Astrocyte (in vitro differentiated cells and primary cell): ENCODE results near the gene RTRAF. TPM values are rescaled to one million over a fixed set of nuclear protein-coding genes. Genes with fewer than 3 reads are reported as not detected.
A peak's percentile ranks its signal among the peaks of the same experiment; 100 is the strongest.

Experiments used
- DNase-seq: peaks from one replicate; pipeline ENCODE4 v3.0.0-alpha.2; 2010; ENCODE audit warnings: low read depth
- FAIRE-seq: peaks from 2 replicates; lab custom pipeline; 2011; peaks lifted over from hg19 to GRCh38; lab: Jason Lieb, UNC
- H2AFZ ChIP-seq: 2 replicates; pipeline ENCODE4 v1.6.0; 2012; ENCODE audit warnings: low read depth, low read length, inconsistent platforms
- H3K27ac ChIP-seq: 2 replicates; pipeline ENCODE4 v1.5.1; 2011; ENCODE audit warnings: low read depth, low read length, inconsistent platforms
- H3K27me3 ChIP-seq: 2 replicates; pipeline ENCODE4 v1.6.0; 2011; ENCODE audit warnings: low read length, inconsistent platforms; ENCODE audit not compliant: insufficient read depth
- H3K36me3 ChIP-seq: 2 replicates; pipeline ENCODE4 v1.5.1; 2011; ENCODE audit warnings: low read length, inconsistent platforms; ENCODE audit not compliant: insufficient read depth
- H3K4me1 ChIP-seq: 2 replicates; pipeline ENCODE4 v1.5.1; 2011; ENCODE audit warnings: low read length, inconsistent platforms; ENCODE audit not compliant: insufficient read depth
- H3K4me2 ChIP-seq: 2 replicates; pipeline ENCODE4 v1.6.0; 2012; ENCODE audit warnings: low read length, inconsistent platforms
- H3K4me3 ChIP-seq: 2 replicates; pipeline ENCODE4 v1.5.1; 2011; ENCODE audit warnings: low read depth, mild to moderate bottlenecking, low read length, inconsistent platforms; ENCODE audit not compliant: insufficient read depth
- H3K79me2 ChIP-seq: 2 replicates; pipeline ENCODE4 v1.6.0; 2012; ENCODE audit warnings: mild to moderate bottlenecking, low read length, inconsistent platforms; ENCODE audit not compliant: insufficient read depth
- H3K9ac ChIP-seq: 2 replicates; pipeline ENCODE4 v1.6.0; 2012; ENCODE audit warnings: mild to moderate bottlenecking, low read length, inconsistent platforms
- H3K9me3 ChIP-seq: 2 replicates; pipeline ENCODE4 v1.5.1; 2012; ENCODE audit warnings: low read depth, mild to moderate bottlenecking, low read length, inconsistent platforms; ENCODE audit not compliant: insufficient read depth
- H4K20me1 ChIP-seq: 2 replicates; pipeline ENCODE4 v1.6.0; 2012; ENCODE audit warnings: low read length, inconsistent platforms; ENCODE audit not compliant: insufficient read depth
- H3K27ac Mint-ChIP-seq: one replicate; pipeline ENCODE4 v1.8.0; 2021; ENCODE audit warnings: mild to moderate bottlenecking, mixed read lengths; ENCODE audit not compliant: unreplicated experiment
- H3K27me3 Mint-ChIP-seq: one replicate; pipeline ENCODE4 v1.8.0; 2021; ENCODE audit warnings: low read depth, mixed read lengths; ENCODE audit not compliant: unreplicated experiment
- H3K36me3 Mint-ChIP-seq: one replicate; pipeline ENCODE4 v1.8.0; 2021; ENCODE audit warnings: low read depth, mixed read lengths; ENCODE audit not compliant: unreplicated experiment
- H3K4me1 Mint-ChIP-seq: one replicate; pipeline ENCODE4 v1.8.0; 2021; ENCODE audit warnings: low read depth, mixed read lengths; ENCODE audit not compliant: unreplicated experiment
- H3K4me3 Mint-ChIP-seq: one replicate; pipeline ENCODE4 v1.8.0; 2021; ENCODE audit warnings: mild to moderate bottlenecking, moderate library complexity, mixed read lengths; ENCODE audit not compliant: unreplicated experiment
- H3K9me3 Mint-ChIP-seq: one replicate; pipeline ENCODE4 v1.8.0; 2021; ENCODE audit warnings: mild to moderate bottlenecking, mixed read lengths; ENCODE audit not compliant: unreplicated experiment
- EZH2 ChIP-seq: IDR thresholded peaks from 2 replicates; pipeline ENCODE4 v1.6.1; 2012; ENCODE audit warnings: mild to moderate bottlenecking, low read length, inconsistent platforms; ENCODE audit not compliant: insufficient read depth
- total RNA-seq: library from RNA; stranded (reverse); gene quantifications from 2 replicates; pipeline ENCODE4 v1.2.1, GENCODE V29; 2021
- TF ChIP-seq, protein P1 (sequence below): IDR thresholded peaks from 2 replicates; pipeline ENCODE4 v1.5.1; 2011; ENCODE audit warnings: low read depth, mild to moderate bottlenecking, inconsistent platforms, low read length, moderate library complexity; ENCODE audit not compliant: insufficient read depth

RTRAF gene
- total RNA-seq, 1 donor from 2014 or later: 224 TPM

DNA sequence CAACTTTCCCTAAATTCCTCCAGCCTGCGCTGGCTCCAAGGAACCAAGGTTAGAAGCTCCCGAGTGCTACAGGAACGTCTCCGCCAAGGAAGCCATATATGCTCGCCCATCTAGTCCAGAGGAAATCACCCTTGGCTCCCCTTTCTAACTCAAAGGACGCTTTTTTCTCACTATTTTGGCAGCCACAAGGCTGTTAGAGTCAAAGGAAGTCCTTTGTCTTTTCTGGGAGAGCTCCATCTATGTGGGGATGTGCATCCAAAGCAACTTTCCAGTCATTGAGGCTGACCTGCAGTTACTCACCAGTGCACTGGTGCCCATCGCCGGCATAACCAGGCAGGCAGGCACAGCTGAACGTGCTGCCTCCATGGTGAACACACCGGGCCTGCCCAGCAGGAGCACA lies 37.6 kb downstream of the RTRAF start:
- Histone ChIP-seq H3K79me2 (no peaks in the 10 kb centered on the region), H2AFZ (no peak overlapping the region), H3K4me3 (no peak overlapping the region), H3K9ac (no peak overlapping the region), H3K27me3 (no peaks in the 10 kb centered on the region), H3K4me2 (no peak overlapping the region), H3K36me3 (peaks cover 2% of the 10 kb centered on the region), H3K4me1 (peaks cover 42% of the 10 kb centered on the region), H3K27ac (no peak overlapping the region), H3K9me3 (no peaks in the 10 kb centered on the region), H4K20me1 (no peaks in the 10 kb centered on the region)
- peaks cover 6% of the 10 kb centered on the region for H3K9me3 Mint-ChIP-seq
- no peaks in the 10 kb centered on the region for H3K27me3 Mint-ChIP-seq
- DNase-seq (no peak), FAIRE-seq (no peak)
- H3K27ac Mint-ChIP-seq: no peak overlapping the region
- H3K36me3 Mint-ChIP-seq: no peaks in the 10 kb centered on the region
- TF ChIP-seq, protein P1, sequence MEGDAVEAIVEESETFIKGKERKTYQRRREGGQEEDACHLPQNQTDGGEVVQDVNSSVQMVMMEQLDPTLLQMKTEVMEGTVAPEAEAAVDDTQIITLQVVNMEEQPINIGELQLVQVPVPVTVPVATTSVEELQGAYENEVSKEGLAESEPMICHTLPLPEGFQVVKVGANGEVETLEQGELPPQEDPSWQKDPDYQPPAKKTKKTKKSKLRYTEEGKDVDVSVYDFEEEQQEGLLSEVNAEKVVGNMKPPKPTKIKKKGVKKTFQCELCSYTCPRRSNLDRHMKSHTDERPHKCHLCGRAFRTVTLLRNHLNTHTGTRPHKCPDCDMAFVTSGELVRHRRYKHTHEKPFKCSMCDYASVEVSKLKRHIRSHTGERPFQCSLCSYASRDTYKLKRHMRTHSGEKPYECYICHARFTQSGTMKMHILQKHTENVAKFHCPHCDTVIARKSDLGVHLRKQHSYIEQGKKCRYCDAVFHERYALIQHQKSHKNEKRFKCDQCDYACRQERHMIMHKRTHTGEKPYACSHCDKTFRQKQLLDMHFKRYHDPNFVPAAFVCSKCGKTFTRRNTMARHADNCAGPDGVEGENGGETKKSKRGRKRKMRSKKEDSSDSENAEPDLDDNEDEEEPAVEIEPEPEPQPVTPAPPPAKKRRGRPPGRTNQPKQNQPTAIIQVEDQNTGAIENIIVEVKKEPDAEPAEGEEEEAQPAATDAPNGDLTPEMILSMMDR: no peak
- no peak for TF ChIP-seq EZH2
- H3K4me3 Mint-ChIP-seq: no peak overlapping the region
- peaks cover 18% of the 10 kb centered on the region for H3K4me1 Mint-ChIP-seq

DNA sequence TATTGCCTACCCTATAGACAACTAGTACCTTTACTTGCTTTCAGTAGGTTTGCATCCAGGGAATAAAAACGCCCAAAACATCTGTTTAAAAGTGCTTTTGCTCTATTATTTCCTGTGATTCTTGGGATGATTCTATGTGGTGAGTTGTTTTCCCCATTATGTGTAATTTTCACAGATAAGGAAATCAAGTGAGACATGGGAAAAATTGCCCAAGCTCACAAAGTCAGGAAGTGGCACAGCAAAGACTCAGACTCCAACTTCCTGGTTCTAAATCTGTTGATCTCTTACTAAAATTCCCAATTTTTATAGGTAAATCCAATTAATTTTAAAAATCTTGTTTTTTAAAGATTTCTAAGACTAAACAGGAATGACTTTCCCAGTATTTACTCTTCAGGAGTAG lies 40.5 kb downstream of the RTRAF start:
- Mint-ChIP-seq H3K27ac (no peak overlapping the region), H3K4me3 (no peak overlapping the region), H3K4me1 (peaks cover 22% of the 10 kb centered on the region), H3K9me3 (peaks cover 2% of the 10 kb centered on the region), H3K27me3 (no peaks in the 10 kb centered on the region), H3K36me3 (peaks cover 3% of the 10 kb centered on the region)
- Histone ChIP-seq H3K9me3 (no peaks in the 10 kb centered on the region), H2AFZ (no peak overlapping the region), H4K20me1 (no peaks in the 10 kb centered on the region), H3K79me2 (no peaks in the 10 kb centered on the region), H3K36me3 (peaks cover 2% of the 10 kb centered on the region), H3K27ac (no peak overlapping the region), H3K4me2 (no peak overlapping the region), H3K27me3 (no peaks in the 10 kb centered on the region), H3K4me3 (no peak overlapping the region), H3K4me1 (peaks cover 46% of the 10 kb centered on the region), H3K9ac (no peak overlapping the region)
- DNase-seq (no peak), FAIRE-seq (no peak)
- TF ChIP-seq EZH2: no peak
- TF ChIP-seq, protein P1: no peak

DNA sequence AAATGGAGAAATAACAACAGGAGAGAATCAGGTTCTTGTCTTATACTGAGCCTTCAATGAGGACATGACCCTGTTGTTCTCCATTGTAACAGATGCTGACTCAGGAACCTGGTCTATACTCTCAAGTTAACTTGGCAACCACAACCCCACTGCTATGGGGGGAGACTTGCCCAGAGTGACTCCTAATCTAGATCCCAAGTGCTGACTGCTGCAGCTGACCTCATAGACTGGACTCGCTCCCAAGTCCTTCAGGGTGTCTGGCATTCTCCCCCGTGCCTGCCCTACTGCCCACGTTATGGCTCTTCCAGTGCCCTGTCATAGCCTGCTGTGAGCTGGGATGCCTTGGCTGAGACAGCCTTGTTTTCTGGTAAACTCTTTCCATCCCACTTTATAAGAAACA lies 42.4 kb downstream of the RTRAF start:
- Histone ChIP-seq H3K9me3 (no peaks in the 10 kb centered on the region), H3K36me3 (peaks cover 5% of the 10 kb centered on the region), H4K20me1 (no peaks in the 10 kb centered on the region), H3K4me3 (no peak overlapping the region), H3K9ac (peak overlapping the region; percentile 34), H3K27ac (peak overlapping the region; percentile 62), H2AFZ (no peak overlapping the region), H3K4me2 (peak overlapping the region; percentile 60), H3K4me1 (peaks cover 31% of the 10 kb centered on the region), H3K79me2 (no peaks in the 10 kb centered on the region), H3K27me3 (no peaks in the 10 kb centered on the region)
- Mint-ChIP-seq H3K27ac (no peak overlapping the region), H3K4me1 (peaks cover 10% of the 10 kb centered on the region), H3K27me3 (no peaks in the 10 kb centered on the region), H3K4me3 (no peak overlapping the region), H3K36me3 (peaks cover 3% of the 10 kb centered on the region), H3K9me3 (peaks cover 2% of the 10 kb centered on the region)
- DNase-seq: peak; percentile 98
- TF ChIP-seq EZH2: no peak
- TF ChIP-seq, protein P1: no peak
- FAIRE-seq: peak; percentile 5
